ENCODE measurements around the gene GOLGA2. TPM values are rescaled to one million over a fixed set of nuclear protein-coding genes. Genes with fewer than 3 reads are reported as not detected.

GOLGA2 gene, protein sequence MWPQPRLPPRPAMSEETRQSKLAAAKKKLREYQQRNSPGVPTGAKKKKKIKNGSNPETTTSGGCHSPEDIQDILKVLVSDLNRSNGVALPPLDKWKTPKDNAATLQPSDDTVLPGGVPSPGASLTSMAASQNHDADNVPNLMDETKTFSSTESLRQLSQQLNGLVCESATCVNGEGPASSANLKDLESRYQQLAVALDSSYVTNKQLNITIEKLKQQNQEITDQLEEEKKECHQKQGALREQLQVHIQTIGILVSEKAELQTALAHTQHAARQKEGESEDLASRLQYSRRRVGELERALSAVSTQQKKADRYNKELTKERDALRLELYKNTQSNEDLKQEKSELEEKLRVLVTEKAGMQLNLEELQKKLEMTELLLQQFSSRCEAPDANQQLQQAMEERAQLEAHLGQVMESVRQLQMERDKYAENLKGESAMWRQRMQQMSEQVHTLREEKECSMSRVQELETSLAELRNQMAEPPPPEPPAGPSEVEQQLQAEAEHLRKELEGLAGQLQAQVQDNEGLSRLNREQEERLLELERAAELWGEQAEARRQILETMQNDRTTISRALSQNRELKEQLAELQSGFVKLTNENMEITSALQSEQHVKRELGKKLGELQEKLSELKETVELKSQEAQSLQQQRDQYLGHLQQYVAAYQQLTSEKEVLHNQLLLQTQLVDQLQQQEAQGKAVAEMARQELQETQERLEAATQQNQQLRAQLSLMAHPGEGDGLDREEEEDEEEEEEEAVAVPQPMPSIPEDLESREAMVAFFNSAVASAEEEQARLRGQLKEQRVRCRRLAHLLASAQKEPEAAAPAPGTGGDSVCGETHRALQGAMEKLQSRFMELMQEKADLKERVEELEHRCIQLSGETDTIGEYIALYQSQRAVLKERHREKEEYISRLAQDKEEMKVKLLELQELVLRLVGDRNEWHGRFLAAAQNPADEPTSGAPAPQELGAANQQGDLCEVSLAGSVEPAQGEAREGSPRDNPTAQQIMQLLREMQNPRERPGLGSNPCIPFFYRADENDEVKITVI
- total RNA-seq, result 61.4 and 70.2 TPM in 2 replicates

GRCh38 chr9:128275198-128276007 lies at the start of gene GOLGA2:
Gene GOLGA2, minus strand, starts transcription at chr9:128276007. Its CDS starts 31 bp downstream, at chr9:128275976.

GRCh38 chr9:128322404-128323211 lies 46.8 kb upstream of the GOLGA2 start, which contains the start of the genes COQ4 and TRUB2:
Gene COQ4, plus strand, starts transcription at chr9:128322839. Its CDS starts 20 bp downstream, at chr9:128322859.
Gene TRUB2, minus strand, starts transcription at chr9:128322447. Its CDS starts 39 bp downstream, at chr9:128322408.

DNA sequence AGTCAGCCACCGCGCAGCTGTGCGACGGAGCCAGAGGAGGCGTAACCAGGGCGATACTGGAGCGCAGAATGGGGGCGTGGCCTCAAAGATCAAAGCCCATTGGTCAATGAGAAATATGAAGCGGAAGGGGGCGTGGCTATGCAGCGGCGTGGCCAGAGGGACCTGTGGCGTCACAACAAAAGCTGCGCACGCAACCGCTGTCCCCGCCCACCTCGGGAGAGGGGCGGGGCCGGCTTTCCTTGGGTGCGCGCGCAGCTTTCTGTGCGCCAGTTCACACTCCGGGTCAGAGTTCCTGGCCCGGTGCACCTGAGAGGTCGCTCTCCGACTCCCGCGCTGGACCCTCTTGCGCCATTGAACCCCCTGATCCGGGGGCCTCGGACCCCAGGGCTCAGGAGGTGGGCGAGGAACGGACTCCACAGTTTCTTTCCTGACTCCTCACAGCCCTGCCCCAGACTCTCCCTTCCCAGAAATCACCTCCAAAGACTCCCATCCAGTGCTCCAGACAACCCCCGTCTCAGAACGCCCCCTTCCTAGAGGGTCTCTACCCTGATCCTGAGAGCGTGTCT lies 284 bp upstream of the GOLGA2 start, which contains the start of gene SWI5:
Gene SWI5, plus strand, starts transcription at position 269 of the 566 bp plus-strand sequence.

Small RNA genes lying within 50 kb of the gene (small RNA-seq; reads per million reads assigned to genes)
- gene MIR199B (181 reads per million, percentile 99 among the genes with 10 or more reads in this experiment), gene MIR3154 (not detected)

Other genes starting within 250 kb of the GOLGA2 start
- gene NAIF1, start 208.7 kb downstream of the GOLGA2 start, total RNA-seq, result 7.3 and 8.2 TPM in 2 replicates
- gene SLC25A25, start 207.8 kb downstream of the GOLGA2 start, total RNA-seq, result 12.9 and 17.4 TPM in 2 replicates
- gene PTGES2, start 148.3 kb downstream of the GOLGA2 start, total RNA-seq, result 57.1 and 61.7 TPM in 2 replicates
- gene LCN2, start 126.6 kb downstream of the GOLGA2 start, total RNA-seq, result not detected in 2 replicates
- 19.9 and 26.1 TPM in 2 replicates for gene BBLN, start 115.7 kb downstream of the GOLGA2 start, total RNA-seq
- 37.1 and 40.1 TPM in 2 replicates for gene CIZ1, start 84.4 kb downstream of the GOLGA2 start, total RNA-seq
- 23.1 and 45.6 TPM in 2 replicates for gene DNM1, start 72.6 kb downstream of the GOLGA2 start, total RNA-seq
- gene SWI5, start 269 bp upstream of the GOLGA2 start, total RNA-seq, result 19.5 and 23.1 TPM in 2 replicates
- 21.7 and 26.2 TPM in 2 replicates for gene TRUB2, start 46.4 kb upstream of the GOLGA2 start, total RNA-seq
- 43.0 and 45.9 TPM in 2 replicates for gene COQ4, start 46.8 kb upstream of the GOLGA2 start, total RNA-seq
- gene SLC27A4, start 64.5 kb upstream of the GOLGA2 start, total RNA-seq, result 22.8 and 29.9 TPM in 2 replicates
- 28.2 and 32.7 TPM in 2 replicates for gene URM1, start 95.4 kb upstream of the GOLGA2 start, total RNA-seq
- 55.1 and 75.0 TPM in 2 replicates for gene CERCAM, start 144.8 kb upstream of the GOLGA2 start, total RNA-seq
- 41.5 and 55.9 TPM in 2 replicates for gene ODF2, start 180.0 kb upstream of the GOLGA2 start, total RNA-seq
- gene GLE1, start 228.7 kb upstream of the GOLGA2 start, total RNA-seq, result 33.1 and 39.5 TPM in 2 replicates